GM23338 (cell line): Measurements from ENCODE around the gene RNF7. TPM values are rescaled to one million over a fixed set of nuclear protein-coding genes. Genes with fewer than 3 reads are reported as not detected.

ENCODE experiments used
- ATAC-seq: fragments of 200-7000 bp; cut with Tn5 transposase; 3 replicates; pipeline ENCODE4 v1.9.1; 2020
- DNase-seq: peaks from one replicate; pipeline ENCODE4 v3.0.0-alpha.2; 2015; ENCODE audit warnings: low spot score
- H2AFZ ChIP-seq: fragments of 200-600 bp; sonication (generic); 2 replicates; pipeline ENCODE4 v1.8.0; 2016; ENCODE audit warnings: antibody characterized with exemption, mild to moderate bottlenecking, moderate library complexity
- H3F3A ChIP-seq: fragments of 200-600 bp; sonication (generic); replicated peaks from 2 replicates; pipeline ENCODE4 v1.8.0; 2017; ENCODE audit warnings: antibody characterized with exemption, mixed run types, low read depth
- H3K27ac ChIP-seq: fragments of 200-600 bp; sonication (generic); 2 replicates; pipeline ENCODE4 v1.6.1; 2016; ENCODE audit warnings: low read depth
- H3K27me3 ChIP-seq: fragments of 200-600 bp; sonication (generic); 2 replicates; pipeline ENCODE4 v1.8.0; 2016; ENCODE audit warnings: mild to moderate bottlenecking, mixed run types, moderate library complexity; ENCODE audit not compliant: insufficient read depth
- H3K36me3 ChIP-seq: fragments of 200-600 bp; sonication (generic); 2 replicates; pipeline ENCODE4 v1.8.0; 2016; ENCODE audit warnings: mild to moderate bottlenecking; ENCODE audit not compliant: insufficient read depth
- H3K4me1 ChIP-seq: fragments of 200-600 bp; sonication (generic); 2 replicates; pipeline ENCODE4 v1.8.0; 2016; ENCODE audit warnings: mild to moderate bottlenecking, moderate library complexity; ENCODE audit not compliant: insufficient read depth
- H3K4me2 ChIP-seq: fragments of 200-600 bp; sonication (generic); 2 replicates; pipeline ENCODE4 v1.7.1; 2017; ENCODE audit warnings: mixed run types
- H3K4me3 ChIP-seq: fragments of 200-600 bp; sonication (generic); 2 replicates; pipeline ENCODE4 v1.6.1; 2016; ENCODE audit warnings: mixed run types
- H3K79me2 ChIP-seq: fragments of 200-600 bp; sonication (generic); replicated peaks from 2 replicates; pipeline ENCODE4 v1.8.0; 2017; ENCODE audit warnings: mild to moderate bottlenecking; ENCODE audit not compliant: insufficient read depth
- H3K9me2 ChIP-seq: fragments of 200-600 bp; sonication (generic); 2 replicates; pipeline ENCODE4 v1.8.0; 2017; ENCODE audit not compliant: insufficient read depth
- H4K20me1 ChIP-seq: fragments of 200-600 bp; sonication (generic); replicated peaks from 2 replicates; pipeline ENCODE4 v1.8.0; 2017; ENCODE audit warnings: mild to moderate bottlenecking; ENCODE audit not compliant: insufficient read depth
- H3K27ac Mint-ChIP-seq: 2 replicates; pipeline ENCODE4 v1.8.0; 2020; ENCODE audit warnings: inconsistent platforms, mild to moderate bottlenecking, moderate library complexity, mixed read lengths
- H3K27me3 Mint-ChIP-seq: 3 replicates; pipeline ENCODE4 v1.8.0; 2022; ENCODE audit warnings: low read depth, mild to moderate bottlenecking, moderate library complexity, mixed read lengths, inconsistent platforms; ENCODE audit not compliant: insufficient read depth, poor library complexity
- H3K36me3 Mint-ChIP-seq: 3 replicates; pipeline ENCODE4 v1.8.0; 2021; ENCODE audit warnings: low read depth, mild to moderate bottlenecking, inconsistent platforms, moderate library complexity, mixed read lengths
- H3K4me1 Mint-ChIP-seq: 3 replicates; pipeline ENCODE4 v1.8.0; 2020; ENCODE audit warnings: mild to moderate bottlenecking, inconsistent platforms, mixed read lengths
- H3K4me3 Mint-ChIP-seq: 3 replicates; pipeline ENCODE4 v1.8.0; 2021; ENCODE audit warnings: moderate library complexity, mild to moderate bottlenecking, inconsistent platforms, mixed read lengths
- H3K9me3 Mint-ChIP-seq: 3 replicates; pipeline ENCODE4 v1.8.0; 2020; ENCODE audit warnings: moderate library complexity, mild to moderate bottlenecking, inconsistent platforms, mixed read lengths
- CREB1 ChIP-seq: fragments of 250-450 bp; sonication (Bioruptor Pico); IDR thresholded peaks from 2 replicates; pipeline ENCODE4 v1.5.0; 2020; ENCODE audit warnings: low read depth, mild to moderate bottlenecking, moderate library complexity
- EZH2 ChIP-seq: fragments of 200-600 bp; sonication (generic); IDR thresholded peaks from one replicate; pipeline ENCODE4 v1.8.0; 2017; ENCODE audit warnings: antibody characterized with exemption, mild to moderate bottlenecking, low read depth; ENCODE audit not compliant: unreplicated experiment
- EZH2phosphoT487 ChIP-seq: fragments of 200-600 bp; sonication (generic); IDR thresholded peaks from one replicate; pipeline ENCODE4 v1.8.1; 2018; ENCODE audit warnings: antibody characterized with exemption; ENCODE audit not compliant: unreplicated experiment
- JUNB ChIP-seq: IDR thresholded peaks from one replicate; pipeline ENCODE4 v1.6.1; 2016; ENCODE audit warnings: antibody characterized with exemption; ENCODE audit not compliant: unreplicated experiment
- NANOG ChIP-seq: IDR thresholded peaks from 2 replicates; pipeline ENCODE4 v1.6.1; 2016; ENCODE audit warnings: antibody characterized with exemption, borderline replicate concordance
- REST ChIP-seq: IDR thresholded peaks from one replicate; pipeline ENCODE4 v1.6.1; 2018; ENCODE audit warnings: antibody characterized with exemption; ENCODE audit not compliant: unreplicated experiment
- ZNF114 ChIP-seq: fragments of 250-450 bp; sonication (Bioruptor Pico); IDR thresholded peaks from 2 replicates; pipeline ENCODE4 v1.5.0; 2020; ENCODE audit warnings: mild to moderate bottlenecking, moderate library complexity
- ZNF462 ChIP-seq: fragments of 250-450 bp; sonication (Bioruptor Pico); IDR thresholded peaks from 2 replicates; pipeline ENCODE4 v1.5.0; 2020; ENCODE audit warnings: mild to moderate bottlenecking, moderate library complexity
- polyA plus RNA-seq: library from polyadenylated mRNA; unstranded; fragments of >200 nt; fragmentation: Nextera tagmentation; extraction: Ambion mirVana; gene quantifications from 2 replicates; pipeline ENCODE4 v1.2.1, GENCODE V29; 2016
- total RNA-seq: library from RNA; depleted of rRNA; stranded (reverse); fragments of >200 nt; shearing (Covaris generic); gene quantifications from 2 replicates; pipeline ENCODE4 v1.2.3, GENCODE V29; 2014

Gene RNF7
- total and polyA plus RNA-seq, 2 experiments from 2014 or later = 156 to 254 TPM

GRCh38 chr3:141739731-141740130 lies 1.6 kb downstream of the RNF7 start (continued):
- TF ChIP-seq CREB1 = no peak

- no peak for ATAC-seq
- Histone ChIP-seq H3F3A (no peaks in the 10 kb centered on the region), H3K4me2 (peak overlapping the region; percentile 78), H3K4me3 (peak overlapping the region; percentile 92; the same call in 1 of the 2 replicates), H3K27me3 (no peaks in the 10 kb centered on the region), H3K36me3 (peaks cover 4% of the 10 kb centered on the region; the same call in 1 of the 2 replicates), H3K4me1 (peaks cover 10% of the 10 kb centered on the region), H4K20me1 (peaks cover 14% of the 10 kb centered on the region), H2AFZ (no peak overlapping the region), H3K9me2 (no peaks in the 10 kb centered on the region), H3K79me2 (peaks cover 65% of the 10 kb centered on the region), H3K27ac (no peak overlapping the region)
- Mint-ChIP-seq H3K36me3 (peaks cover 25% of the 10 kb centered on the region), H3K9me3 (no peaks in the 10 kb centered on the region), H3K4me3 (peak overlapping the region; percentile 94; the same call in 2 of the 3 replicates), H3K27me3 (peaks cover 7% of the 10 kb centered on the region), H3K4me1 (peaks cover 12% of the 10 kb centered on the region), H3K27ac (no peak overlapping the region)
- DNase-seq = no peak
- TF ChIP-seq EZH2phosphoT487 = no peak
- no peak for TF ChIP-seq NANOG
- TF ChIP-seq JUNB = no peak
- no peak for TF ChIP-seq EZH2
Observed at GRCh38 chr3:141740349-141740748, 2.3 kb downstream of the RNF7 start.

- Histone ChIP-seq H3K36me3 (peaks cover 16% of the 10 kb centered on the region; the same call in 1 of the 2 replicates), H3K27ac (no peak overlapping the region), H3K4me2 (no peak overlapping the region), H3K4me1 (peaks cover 10% of the 10 kb centered on the region), H3K27me3 (no peaks in the 10 kb centered on the region), H3F3A (no peaks in the 10 kb centered on the region), H3K79me2 (peaks cover 65% of the 10 kb centered on the region), H3K9me2 (no peaks in the 10 kb centered on the region), H2AFZ (no peak overlapping the region), H3K4me3 (no peak overlapping the region), H4K20me1 (peaks cover 14% of the 10 kb centered on the region)
- peaks cover 44% of the 10 kb centered on the region; the same call in 2 of the 3 replicates for H3K36me3 Mint-ChIP-seq
- ATAC-seq (no peak), DNase-seq (no peak)
- no peaks in the 10 kb centered on the region for H3K9me3 Mint-ChIP-seq
- no peaks in the 10 kb centered on the region for H3K27me3 Mint-ChIP-seq
- H3K4me3 Mint-ChIP-seq = no peak overlapping the region
- no peak overlapping the region for H3K27ac Mint-ChIP-seq
- peaks cover 12% of the 10 kb centered on the region; the same call in 2 of the 3 replicates for H3K4me1 Mint-ChIP-seq
- no peak for TF ChIP-seq CREB1
- TF ChIP-seq EZH2phosphoT487 = no peak
- TF ChIP-seq REST = no peak
- TF ChIP-seq NANOG = no peak
- TF ChIP-seq ZNF462 (CRISPR knock-in tag) = no peak
- no peak for TF ChIP-seq JUNB
- no peak for TF ChIP-seq ZNF114 (CRISPR knock-in tag)
Observed at GRCh38 chr3:141743305-141743704, 5.2 kb downstream of the RNF7 start.
